Hepatocyte (in vitro differentiated cells): ENCODE measurements around the gene JARID2. TPM values are rescaled to one million over a fixed set of nuclear protein-coding genes. Genes with fewer than 3 reads are reported as not detected.

Source experiments
- DNase-seq: peaks from one replicate; pipeline ENCODE4 v3.0.0-alpha.2; 2016; ENCODE audit warnings: low spot score
- H2AFZ ChIP-seq: fragments of 200-600 bp; sonication (generic); 2 replicates; pipeline ENCODE4 v1.6.0; 2016; ENCODE audit warnings: antibody characterized with exemption, mild to moderate bottlenecking
- H3K27ac ChIP-seq: fragments of 200-600 bp; sonication (generic); 2 replicates; pipeline ENCODE4 v1.5.1; 2016; ENCODE audit warnings: mild to moderate bottlenecking
- H3K27me3 ChIP-seq: fragments of 200-600 bp; sonication (generic); 2 replicates; pipeline ENCODE4 v1.6.1; 2016
- H3K36me3 ChIP-seq: fragments of 200-600 bp; sonication (generic); replicated peaks from 2 replicates; pipeline ENCODE4 v1.5.1; 2016; ENCODE audit warnings: low read depth; ENCODE audit not compliant: insufficient read depth
- H3K4me1 ChIP-seq: fragments of 200-600 bp; sonication (generic); 2 replicates; pipeline ENCODE4 v1.5.1; 2016; ENCODE audit warnings: mild to moderate bottlenecking, moderate library complexity; ENCODE audit not compliant: insufficient read depth
- H3K4me2 ChIP-seq: fragments of 200-600 bp; sonication (generic); 2 replicates; pipeline ENCODE4 v1.6.0; 2016
- H3K4me3 ChIP-seq: fragments of 200-600 bp; sonication (generic); 2 replicates; pipeline ENCODE4 v1.5.1; 2016; ENCODE audit warnings: mild to moderate bottlenecking
- H3K79me2 ChIP-seq: fragments of 200-600 bp; sonication (generic); 2 replicates; pipeline ENCODE4 v1.6.0; 2017; ENCODE audit warnings: mild to moderate bottlenecking
- H3K9me2 ChIP-seq: fragments of 200-600 bp; sonication (generic); replicated peaks from 2 replicates; pipeline ENCODE4 v1.6.0; 2017; ENCODE audit warnings: mild to moderate bottlenecking; ENCODE audit not compliant: insufficient read depth
- H3K9me3 ChIP-seq: fragments of 200-600 bp; sonication (generic); 2 replicates; pipeline ENCODE4 v1.5.1; 2016; ENCODE audit warnings: low read depth, mild to moderate bottlenecking
- H4K20me1 ChIP-seq: fragments of 200-600 bp; sonication (generic); 2 replicates; pipeline ENCODE4 v1.6.0; 2016; ENCODE audit warnings: mild to moderate bottlenecking; ENCODE audit not compliant: insufficient read depth, poor library complexity, severe bottlenecking
- CTCF ChIP-seq: fragments of 200-600 bp; sonication (generic); IDR thresholded peaks from 2 replicates; pipeline ENCODE4 v1.5.1; 2016; ENCODE audit warnings: antibody characterized with exemption, mild to moderate bottlenecking; ENCODE audit not compliant: poor library complexity
- EZH2 ChIP-seq: fragments of 200-600 bp; sonication (generic); IDR thresholded peaks from 2 replicates; pipeline ENCODE4 v1.6.1; 2016; ENCODE audit warnings: antibody characterized with exemption, mild to moderate bottlenecking, borderline replicate concordance
- EZH2phosphoT487 ChIP-seq: fragments of 200-600 bp; sonication (generic); IDR thresholded peaks from one replicate; pipeline ENCODE4 v1.6.1; 2018; ENCODE audit warnings: antibody characterized with exemption, mild to moderate bottlenecking, low read depth, moderate library complexity; ENCODE audit not compliant: unreplicated experiment, severe bottlenecking
- whole genome bisulfite sequencing: methylation state at CpG from one replicate; pipeline ENCODE4 v1.1.6; 2016; ENCODE audit warnings: low lambda C conversion rate; ENCODE audit errors: missing lambda C conversion rate; 5-methylcytosine and 5-hydroxymethylcytosine counted together
- polyA plus RNA-seq: library from polyadenylated mRNA; unstranded; fragments of >200 nt; fragmentation: Nextera tagmentation; extraction: Ambion mirVana; gene quantifications from 2 replicates; pipeline ENCODE4 v1.2.1, GENCODE V29; 2016
- total RNA-seq: library from RNA; depleted of rRNA; stranded (reverse); fragments of >200 nt; gene quantifications from 2 replicates; pipeline ENCODE4 v1.2.3, GENCODE V29; 2014

Gene JARID2
- total and polyA plus RNA-seq, 2 experiments from 2014 or later, result 4.6 to 11.6 TPM

GRCh38 chr6:15444881-15445280, 199.0 kb downstream of the JARID2 start:
- no peaks in the 10 kb centered on the region for H3K9me3 ChIP-seq
- H3K27me3 ChIP-seq, result no peaks in the 10 kb centered on the region
- H3K4me3 ChIP-seq, result no peak overlapping the region
- no peak for DNase-seq
- 70% methylated on average over 3 of the region's 3 CpGs for WGBS
- H3K4me2 ChIP-seq, result peak overlapping the region; percentile 60
- no peak overlapping the region for H3K27ac ChIP-seq
- no peak overlapping the region for H2AFZ ChIP-seq
- TF ChIP-seq CTCF (peak; percentile 11), EZH2 (no peak)
- no peaks in the 10 kb centered on the region for H3K9me2 ChIP-seq
- no peaks in the 10 kb centered on the region for H3K36me3 ChIP-seq
- no peaks in the 10 kb centered on the region for H3K4me1 ChIP-seq
- peaks cover 61% of the 10 kb centered on the region for H3K79me2 ChIP-seq
- H4K20me1 ChIP-seq, result peaks cover 15% of the 10 kb centered on the region

GRCh38 chr6:15447546-15448267, 201.8 kb downstream of the JARID2 start:
- 83% methylated on average over 5 of the region's 5 CpGs for WGBS
- H3K9me3 ChIP-seq, result no peaks in the 10 kb centered on the region
- DNase-seq, result no peak
- no peak overlapping the region for H2AFZ ChIP-seq
- no peaks in the 10 kb centered on the region for H3K36me3 ChIP-seq
- H3K79me2 ChIP-seq, result peaks cover 61% of the 10 kb centered on the region
- no peak overlapping the region for H3K27ac ChIP-seq
- no peaks in the 10 kb centered on the region for H3K9me2 ChIP-seq
- H3K27me3 ChIP-seq, result no peaks in the 10 kb centered on the region
- no peaks in the 10 kb centered on the region for H3K4me1 ChIP-seq
- H3K4me3 ChIP-seq, result no peak overlapping the region
- peaks cover 4% of the 10 kb centered on the region for H4K20me1 ChIP-seq
- H3K4me2 ChIP-seq, result no peak overlapping the region
- TF ChIP-seq CTCF, result no peak
- no peak for TF ChIP-seq EZH2
- no peak for TF ChIP-seq EZH2phosphoT487

GRCh38 chr6:15449011-15449410, 203.1 kb downstream of the JARID2 start:
- Histone ChIP-seq H3K9me3 (no peaks in the 10 kb centered on the region), H3K79me2 (peaks cover 56% of the 10 kb centered on the region), H2AFZ (no peak overlapping the region), H3K4me1 (no peaks in the 10 kb centered on the region), H3K36me3 (no peaks in the 10 kb centered on the region), H4K20me1 (peaks cover 4% of the 10 kb centered on the region), H3K4me3 (no peak overlapping the region), H3K4me2 (no peak overlapping the region), H3K27ac (no peak overlapping the region), H3K27me3 (no peaks in the 10 kb centered on the region), H3K9me2 (no peaks in the 10 kb centered on the region)
- DNase-seq, result no peak
- 100% methylated on average over 2 of the region's 2 CpGs for whole genome bisulfite sequencing
- TF ChIP-seq CTCF (no peak), EZH2phosphoT487 (no peak), EZH2 (no peak)
